Testis (tissue), 3 donors: ENCODE data around the gene DPP6. TPM values are rescaled to one million over a fixed set of nuclear protein-coding genes. Genes with fewer than 3 reads are reported as not detected.
"Not testable (repeated sequence)": the region's sequence is repeated elsewhere in the genome, so short reads cannot be mapped to it uniquely, and the experiment has no call there.

Source experiments
- DNase-seq: peaks from one replicate; pipeline ENCODE4 v3.0.0-alpha.2; 2019
- H3K27ac ChIP-seq, 2 donors: fragments of 200-600 bp; sonication (generic); one replicate each; pipeline ENCODE4 v1.5.1; 2019
- H3K27me3 ChIP-seq: fragments of 200-600 bp; sonication (generic); one replicate; pipeline ENCODE4 v1.5.1; 2019
- H3K36me3 ChIP-seq: fragments of 200-600 bp; sonication (generic); one replicate; pipeline ENCODE4 v1.5.1; 2017; ENCODE audit warnings: low read depth; ENCODE audit errors: missing control alignments
- H3K4me1 ChIP-seq: fragments of 200-600 bp; sonication (generic); one replicate; pipeline ENCODE4 v1.5.1; 2019
- H3K4me3 ChIP-seq, 2 donors: fragments of 200-600 bp; sonication (generic); one replicate each; pipeline ENCODE4 v1.5.1; 2017 to 2019
- H3K9me3 ChIP-seq: fragments of 200-600 bp; sonication (generic); one replicate; pipeline ENCODE4 v1.5.1; 2017
- POLR2A ChIP-seq: fragments of 450-650 bp; IDR thresholded peaks from one replicate; pipeline ENCODE4 v1.6.1; 2017; ENCODE audit warnings: antibody characterized with exemption, mild to moderate bottlenecking, moderate library complexity
- WGBS, 2 donors: methylation state at CpG; one replicate each; pipeline ENCODE4 v1.1.5; 2018; 5-methylcytosine and 5-hydroxymethylcytosine counted together
- intact Hi-C: fragments of 100-400 bp; cut with DNase I; formaldehyde crosslinking; loops from one replicate; pipeline ENCODE4 v1.15.1; 2023; ENCODE audit warnings: low total_unique reads
- polyA plus RNA-seq: library from polyadenylated mRNA; stranded (reverse); fragments of 350-450 nt; fragmentation: Illumina TruSeq; extraction: RNeasy Lipid Tissue Mini Kit (QIAGEN cat#74804); gene quantifications from one replicate; pipeline ENCODE4 v1.2.3, GENCODE V29; 2014; ENCODE audit warnings: low read depth, low replicate concordance; ENCODE audit not compliant: insufficient read depth
- total RNA-seq, 2 donors: library from RNA; depleted of rRNA; stranded (reverse); fragments of >200 nt; gene quantifications; one replicate each; pipeline ENCODE4 v1.2.3, GENCODE V29; 2016
- TF ChIP-seq, protein P1 (sequence below), 3 experiments: fragments of 450-650 bp in 2 of 3; fragments of 200-600 bp in 1 of 3; sonication (generic) in 1 of 3; IDR thresholded peaks; one replicate each; pipeline ENCODE4 v1.5.1; 2016 to 2019; ENCODE audit warnings: antibody characterized with exemption in 3 of 3, mild to moderate bottlenecking in 2 of 3, moderate library complexity in 1 of 3

The DPP6 gene
- total and polyA plus RNA-seq, 3 donors from 2014 or later, result 26.0 to 78.3 (median 52.8) TPM

DNA sequence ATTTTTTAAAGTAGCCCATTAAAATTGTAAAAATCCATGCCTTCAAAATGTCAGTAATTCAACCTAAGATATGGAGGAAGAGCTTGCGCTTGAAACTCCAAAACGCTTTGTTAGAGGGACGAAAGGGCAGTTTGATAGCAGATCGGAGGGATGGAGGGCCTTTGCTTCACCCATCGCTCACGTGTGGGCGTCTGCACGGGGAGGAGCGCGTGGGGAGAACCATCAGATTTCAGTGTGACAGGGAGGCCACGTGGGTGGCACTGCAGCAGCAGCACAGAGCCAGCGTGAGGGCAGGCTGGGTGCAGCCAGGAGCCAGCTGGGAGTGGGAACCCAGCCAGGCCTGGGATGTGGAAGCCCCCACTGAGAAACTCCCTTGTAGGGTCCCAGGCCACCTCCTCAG lies 625.3 kb downstream of the DPP6 start:
- Histone ChIP-seq H3K4me1 (peaks cover 6% of the 10 kb centered on the region), H3K4me3 (peak overlapping the region in 1 of 2 donors; percentile 38), H3K9me3 (no peaks in the 10 kb centered on the region), H3K27me3 (no peaks in the 10 kb centered on the region), H3K27ac (peak overlapping the region; percentile 51 to 68), H3K36me3 (no peaks in the 10 kb centered on the region)
- intact Hi-C loops, result no loop called here
- 25 to 43% methylated on average over 12 of the region's 12 CpGs for WGBS, 2 donors
- peak; percentile 71 for DNase-seq
- TF ChIP-seq, protein P1, sequence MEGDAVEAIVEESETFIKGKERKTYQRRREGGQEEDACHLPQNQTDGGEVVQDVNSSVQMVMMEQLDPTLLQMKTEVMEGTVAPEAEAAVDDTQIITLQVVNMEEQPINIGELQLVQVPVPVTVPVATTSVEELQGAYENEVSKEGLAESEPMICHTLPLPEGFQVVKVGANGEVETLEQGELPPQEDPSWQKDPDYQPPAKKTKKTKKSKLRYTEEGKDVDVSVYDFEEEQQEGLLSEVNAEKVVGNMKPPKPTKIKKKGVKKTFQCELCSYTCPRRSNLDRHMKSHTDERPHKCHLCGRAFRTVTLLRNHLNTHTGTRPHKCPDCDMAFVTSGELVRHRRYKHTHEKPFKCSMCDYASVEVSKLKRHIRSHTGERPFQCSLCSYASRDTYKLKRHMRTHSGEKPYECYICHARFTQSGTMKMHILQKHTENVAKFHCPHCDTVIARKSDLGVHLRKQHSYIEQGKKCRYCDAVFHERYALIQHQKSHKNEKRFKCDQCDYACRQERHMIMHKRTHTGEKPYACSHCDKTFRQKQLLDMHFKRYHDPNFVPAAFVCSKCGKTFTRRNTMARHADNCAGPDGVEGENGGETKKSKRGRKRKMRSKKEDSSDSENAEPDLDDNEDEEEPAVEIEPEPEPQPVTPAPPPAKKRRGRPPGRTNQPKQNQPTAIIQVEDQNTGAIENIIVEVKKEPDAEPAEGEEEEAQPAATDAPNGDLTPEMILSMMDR (IDR thresholded peaks at IDR 0.05), result no peak

DNA sequence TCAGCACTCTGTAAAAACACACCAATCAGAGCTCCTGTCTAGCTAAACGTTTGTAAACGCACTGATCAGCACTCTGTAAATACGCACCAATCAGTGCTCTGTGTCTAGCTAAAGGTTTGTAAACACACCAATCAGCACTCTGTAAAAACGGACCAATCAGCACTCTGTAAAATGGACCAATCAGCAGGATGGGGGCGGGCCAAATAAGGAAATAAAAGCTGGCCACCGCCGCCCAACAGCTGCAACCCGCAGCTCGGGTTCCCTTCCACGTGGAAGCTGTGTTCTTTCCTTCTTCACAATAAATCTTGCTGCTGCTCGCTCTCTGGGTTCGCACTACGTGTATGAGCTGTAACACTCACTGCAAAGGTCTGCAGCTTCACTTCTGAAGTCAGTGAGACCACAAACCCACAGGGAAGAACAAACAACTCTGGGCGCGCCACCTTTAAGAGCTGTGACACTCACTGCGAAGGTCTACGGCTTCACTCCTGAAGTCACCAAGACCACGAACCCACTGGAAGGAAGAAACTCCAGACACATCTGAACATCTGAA lies 625.9 kb downstream of the DPP6 start:
- 64 to 78% methylated on average over 18 of the region's 18 CpGs for WGBS, 2 donors
- DNase-seq, result peak; percentile 69
- H3K36me3 ChIP-seq, H3K9me3 ChIP-seq, H3K4me1 ChIP-seq, H3K27me3 ChIP-seq, intact Hi-C loops: not testable (repeated sequence)
- Histone ChIP-seq H3K27ac (peak overlapping the region in 1 of 2 donors; percentile 51), H3K4me3 (peak overlapping the region in 1 of 2 donors; percentile 38)

DNA sequence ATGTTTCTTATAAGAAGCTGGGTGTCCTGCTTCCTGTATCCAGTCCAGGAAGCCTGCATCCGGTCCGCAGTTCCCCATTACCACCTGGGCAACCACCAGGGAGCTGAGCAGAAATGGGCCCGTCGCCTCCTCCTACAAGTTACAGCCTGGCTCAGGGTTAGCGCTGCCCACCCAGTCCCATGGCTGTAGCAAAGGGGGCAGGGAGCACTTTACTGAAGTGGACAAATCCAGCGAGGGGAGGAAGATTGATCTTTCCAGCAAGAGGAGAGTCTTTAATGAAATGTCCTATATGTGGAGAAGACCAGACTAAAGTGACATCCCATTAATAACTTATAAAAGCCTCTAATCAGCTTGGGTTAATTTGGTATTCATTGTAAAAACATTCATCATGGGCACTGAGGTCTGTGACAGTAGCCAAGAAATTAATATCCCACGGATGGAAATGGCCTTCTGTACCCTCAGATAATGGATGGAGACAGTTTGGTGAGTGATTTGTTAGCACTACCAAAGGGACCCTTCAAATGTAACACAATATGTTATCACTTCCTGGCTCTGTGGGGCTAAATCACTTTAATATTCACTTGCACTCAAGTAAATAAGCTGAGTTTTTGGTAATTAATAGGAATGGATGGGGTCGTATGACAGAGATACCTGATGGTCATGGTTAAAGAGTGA lies 627.3 kb downstream of the DPP6 start:
- no peaks in the 10 kb centered on the region for H3K9me3 ChIP-seq
- peaks cover 6% of the 10 kb centered on the region for H3K4me1 ChIP-seq
- TF ChIP-seq POLR2A, result no peak
- TF ChIP-seq, protein P1 (IDR thresholded peaks at IDR 0.05), result no peak
- no peak for DNase-seq
- no peaks in the 10 kb centered on the region for H3K27me3 ChIP-seq
- no peak overlapping the region for H3K4me3 ChIP-seq
- intact Hi-C loops, result no loop called here
- WGBS, 2 donors, result 76 to 78% methylated on average over 8 of the region's 8 CpGs
- no peaks in the 10 kb centered on the region for H3K36me3 ChIP-seq
- H3K27ac ChIP-seq, result no peak overlapping the region

DNA sequence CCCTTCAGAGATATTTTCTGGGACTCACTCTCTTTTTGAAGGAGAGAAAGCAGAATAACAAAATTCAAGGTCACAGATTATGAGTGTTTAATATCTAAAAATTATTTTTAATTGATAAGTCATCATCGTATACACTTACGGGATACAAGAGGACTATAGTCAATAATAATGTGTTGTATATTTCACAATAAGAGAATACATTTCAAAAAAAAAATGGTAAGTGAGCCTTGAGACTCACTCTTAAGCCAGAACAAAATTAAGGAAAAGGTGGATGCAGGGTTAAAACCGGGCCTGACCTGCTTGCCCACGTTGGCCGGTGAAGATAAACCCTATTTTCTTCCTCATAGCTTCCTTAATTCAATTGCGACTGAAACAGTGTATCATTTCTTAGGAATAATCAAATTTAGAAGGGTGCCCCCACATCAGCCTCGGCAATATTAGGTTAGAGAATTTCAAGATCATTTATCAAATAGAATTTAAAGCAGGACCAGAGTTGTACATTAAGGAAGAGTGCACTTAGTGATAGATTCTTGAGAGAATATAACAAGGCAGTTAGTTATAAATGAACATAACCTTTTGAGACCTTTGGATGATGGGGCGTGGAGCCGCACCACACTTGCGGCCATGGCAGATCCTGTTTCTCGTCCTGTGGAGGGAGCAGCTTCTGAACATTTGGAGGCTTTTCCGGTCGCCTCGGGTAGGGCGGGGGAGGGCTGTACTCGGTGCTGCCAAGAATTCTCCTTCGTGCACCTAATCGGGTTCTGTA lies 628.9 kb downstream of the DPP6 start:
- Histone ChIP-seq H3K4me1 (peaks cover 12% of the 10 kb centered on the region), H3K4me3 (peak overlapping the region in 1 of 2 donors; percentile 0), H3K9me3 (no peaks in the 10 kb centered on the region), H3K27me3 (no peaks in the 10 kb centered on the region), H3K36me3 (no peaks in the 10 kb centered on the region), H3K27ac (peak overlapping the region; percentile 29 to 48)
- 44 to 67% methylated on average over 18 of the region's 18 CpGs for WGBS, 2 donors
- intact Hi-C loops, result no loop called here
- peak; percentile 79 for DNase-seq
- TF ChIP-seq, protein P1 (IDR thresholded peaks at IDR 0.05), result no peak
- TF ChIP-seq POLR2A, result no peak

DNA sequence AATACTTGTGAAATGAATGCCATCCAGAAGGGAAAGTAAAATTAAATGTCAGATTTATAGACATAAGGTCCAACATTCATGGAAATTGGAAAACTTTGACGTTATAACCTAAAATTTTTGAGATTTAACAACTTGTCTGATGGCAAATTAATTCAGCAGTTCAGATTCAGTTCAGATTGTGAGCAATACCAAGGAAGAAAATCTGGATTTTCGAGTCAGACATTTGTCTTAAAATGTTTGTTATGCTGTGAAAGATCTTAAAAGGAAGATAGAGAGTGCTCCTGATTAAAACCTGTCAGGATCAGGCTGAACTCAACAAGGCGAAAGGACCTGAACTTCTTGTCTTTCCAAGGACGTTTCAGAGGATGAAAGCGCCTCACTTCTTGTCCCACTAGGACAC lies 629.8 kb downstream of the DPP6 start:
- peaks cover 12% of the 10 kb centered on the region for H3K4me1 ChIP-seq
- no peaks in the 10 kb centered on the region for H3K36me3 ChIP-seq
- H3K9me3 ChIP-seq, result no peaks in the 10 kb centered on the region
- peak overlapping the region; percentile 10 to 14 for H3K27ac ChIP-seq
- H3K4me3 ChIP-seq, result no peak overlapping the region
- H3K27me3 ChIP-seq, result no peaks in the 10 kb centered on the region
- WGBS, 2 donors, result 64 to 73% methylated on average over 5 of the region's 5 CpGs
- TF ChIP-seq, protein P1 (IDR thresholded peaks at IDR 0.05), result no peak
- TF ChIP-seq POLR2A, result no peak
- DNase-seq, result no peak
- intact Hi-C loops, result no loop called here
